Body of pancreas (tissue), 4 donors: ENCODE data around the gene SOWAHA.
"Not testable (repeated sequence)": the region's sequence is repeated elsewhere in the genome, so short reads cannot be mapped to it uniquely, and the experiment has no call there.

Experiments used
- POLR2A ChIP-seq, 3 donors: fragments of 450-650 bp; IDR thresholded peaks; one replicate each; pipeline ENCODE4 v1.6.1; 2016; ENCODE audit warnings: antibody characterized with exemption in 3 of 3, mild to moderate bottlenecking in 2 of 3
- TF ChIP-seq, protein P1 (sequence below), 7 experiments: fragments of 450-650 bp in 4 of 7; fragments of 200-600 bp in 3 of 7; sonication (generic) in 3 of 7; IDR thresholded peaks; one replicate each; pipeline ENCODE4 v1.5.1; 2016 to 2019; ENCODE audit warnings: antibody characterized with exemption in 7 of 7

DNA sequence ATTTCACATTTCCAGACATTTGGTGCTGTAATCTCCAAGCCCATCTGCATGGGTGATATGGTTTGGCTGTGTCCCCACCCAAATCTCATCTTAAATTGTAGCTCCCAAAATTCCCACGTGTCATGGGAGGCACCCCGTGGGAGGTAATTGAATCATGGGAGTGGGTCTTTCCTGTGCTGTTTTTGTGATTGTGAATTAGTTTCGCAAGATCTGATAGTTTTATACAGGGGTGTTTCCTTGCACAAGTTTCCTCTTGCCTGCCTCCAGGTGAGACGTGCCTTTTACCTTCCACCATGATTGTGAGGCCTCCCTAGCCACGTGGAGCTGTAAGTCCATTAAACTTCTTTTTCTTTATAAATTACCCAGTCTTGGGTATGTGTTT is 10.4 kb upstream of the SOWAHA start:
- TF ChIP-seq, protein P1, sequence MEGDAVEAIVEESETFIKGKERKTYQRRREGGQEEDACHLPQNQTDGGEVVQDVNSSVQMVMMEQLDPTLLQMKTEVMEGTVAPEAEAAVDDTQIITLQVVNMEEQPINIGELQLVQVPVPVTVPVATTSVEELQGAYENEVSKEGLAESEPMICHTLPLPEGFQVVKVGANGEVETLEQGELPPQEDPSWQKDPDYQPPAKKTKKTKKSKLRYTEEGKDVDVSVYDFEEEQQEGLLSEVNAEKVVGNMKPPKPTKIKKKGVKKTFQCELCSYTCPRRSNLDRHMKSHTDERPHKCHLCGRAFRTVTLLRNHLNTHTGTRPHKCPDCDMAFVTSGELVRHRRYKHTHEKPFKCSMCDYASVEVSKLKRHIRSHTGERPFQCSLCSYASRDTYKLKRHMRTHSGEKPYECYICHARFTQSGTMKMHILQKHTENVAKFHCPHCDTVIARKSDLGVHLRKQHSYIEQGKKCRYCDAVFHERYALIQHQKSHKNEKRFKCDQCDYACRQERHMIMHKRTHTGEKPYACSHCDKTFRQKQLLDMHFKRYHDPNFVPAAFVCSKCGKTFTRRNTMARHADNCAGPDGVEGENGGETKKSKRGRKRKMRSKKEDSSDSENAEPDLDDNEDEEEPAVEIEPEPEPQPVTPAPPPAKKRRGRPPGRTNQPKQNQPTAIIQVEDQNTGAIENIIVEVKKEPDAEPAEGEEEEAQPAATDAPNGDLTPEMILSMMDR (IDR thresholded peaks at IDR 0.05), result not testable (repeated sequence)
- not testable (repeated sequence) for TF ChIP-seq POLR2A (IDR thresholded peaks at IDR 0.05)
